ENCODE results near the gene ADAP1.
"Not testable (repeated sequence)": the region's sequence is repeated elsewhere in the genome, so short reads cannot be mapped to it uniquely, and the experiment has no call there.

The ADAP1 gene

GRCh38 chr7:954330-955238 lies at the start of gene ADAP1:
Gene ADAP1, minus strand, starts transcription at chr7:954680. Its CDS starts 203 bp downstream, at chr7:954477.
- DNase-seq (ENCODE audit: low read depth, low spot score) = peak; percentile 27

- not testable (repeated sequence) for DNase-seq (ENCODE audit: low read depth, low spot score)
Observed at GRCh38 chr7:1002445-1002844, 48.0 kb upstream of the ADAP1 start.

GRCh38 chr7:1002026-1002425 lies 47.5 kb upstream of the ADAP1 start:
- not testable (repeated sequence) for DNase-seq (ENCODE audit: low read depth, low spot score)

GRCh38 chr7:1001069-1001770 lies 46.7 kb upstream of the ADAP1 start:
- not testable (repeated sequence) for DNase-seq (ENCODE audit: low read depth, low spot score)

- no peak for DNase-seq (ENCODE audit: low read depth, low spot score)
Observed at GRCh38 chr7:999941-1000935, 45.8 kb upstream of the ADAP1 start.

GRCh38 chr7:999149-999879 lies 44.8 kb upstream of the ADAP1 start:
- no peak for DNase-seq (ENCODE audit: low read depth, low spot score)

- DNase-seq (ENCODE audit: low read depth, low spot score) = no peak
Observed at GRCh38 chr7:997404-998395, 43.2 kb upstream of the ADAP1 start.

GRCh38 chr7:996079-996872 lies 41.8 kb upstream of the ADAP1 start:
- no peak for DNase-seq (ENCODE audit: low read depth, low spot score)

GRCh38 chr7:995571-995970 lies 41.1 kb upstream of the ADAP1 start:
- no peak for DNase-seq (ENCODE audit: low read depth, low spot score)

GRCh38 chr7:994592-995308 lies 40.3 kb upstream of the ADAP1 start:
- no peak for DNase-seq (ENCODE audit: low read depth, low spot score)

GRCh38 chr7:992709-993607 lies 38.5 kb upstream of the ADAP1 start:
- peak; percentile 87 for DNase-seq (ENCODE audit: low read depth, low spot score)

- DNase-seq (ENCODE audit: low read depth, low spot score) = no peak
Observed at GRCh38 chr7:991729-992656, 37.5 kb upstream of the ADAP1 start.

- no peak for DNase-seq (ENCODE audit: low read depth, low spot score)
Observed at GRCh38 chr7:990933-991728, 36.7 kb upstream of the ADAP1 start.

GRCh38 chr7:990352-990932 lies 36.0 kb upstream of the ADAP1 start:
- no peak for DNase-seq (ENCODE audit: low read depth, low spot score)

Measured in activated naive CD8-positive, alpha-beta T cell treated with anti-CD3 and anti-CD28 coated beads, Interleukin-2, amount 50 U/mL, for 16 hours (primary cell).